ENCODE results near the gene RGMB. TPM values are rescaled to one million over a fixed set of nuclear protein-coding genes. Genes with fewer than 3 reads are reported as not detected.

The RGMB gene, protein sequence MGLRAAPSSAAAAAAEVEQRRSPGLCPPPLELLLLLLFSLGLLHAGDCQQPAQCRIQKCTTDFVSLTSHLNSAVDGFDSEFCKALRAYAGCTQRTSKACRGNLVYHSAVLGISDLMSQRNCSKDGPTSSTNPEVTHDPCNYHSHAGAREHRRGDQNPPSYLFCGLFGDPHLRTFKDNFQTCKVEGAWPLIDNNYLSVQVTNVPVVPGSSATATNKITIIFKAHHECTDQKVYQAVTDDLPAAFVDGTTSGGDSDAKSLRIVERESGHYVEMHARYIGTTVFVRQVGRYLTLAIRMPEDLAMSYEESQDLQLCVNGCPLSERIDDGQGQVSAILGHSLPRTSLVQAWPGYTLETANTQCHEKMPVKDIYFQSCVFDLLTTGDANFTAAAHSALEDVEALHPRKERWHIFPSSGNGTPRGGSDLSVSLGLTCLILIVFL
- 10 to 100 TPM; 17.3 to 40.3 (median 26.4) TPM for total RNA-seq
- 10 to 100 TPM; 14.5 to 28.3 TPM for polyA plus RNA-seq
- long read RNA-seq, donor 1, partial matches to known transcripts: 0 of 18 reads
- long read RNA-seq, donor 1, other reads (novel, unspliced or antisense): 18 of 18 reads
- long read RNA-seq, donor 2, partial matches to known transcripts: 0 of 3 reads
- long read RNA-seq, donor 2, other reads (novel, unspliced or antisense): 0 of 3 reads
- long read RNA-seq, donor 3, full-length matches to known transcripts: 15 of 23 reads
- long read RNA-seq, donor 3, partial matches to known transcripts: 1 of 23 reads
- long read RNA-seq, donor 3, other reads (novel, unspliced or antisense): 7 of 23 reads

DNA sequence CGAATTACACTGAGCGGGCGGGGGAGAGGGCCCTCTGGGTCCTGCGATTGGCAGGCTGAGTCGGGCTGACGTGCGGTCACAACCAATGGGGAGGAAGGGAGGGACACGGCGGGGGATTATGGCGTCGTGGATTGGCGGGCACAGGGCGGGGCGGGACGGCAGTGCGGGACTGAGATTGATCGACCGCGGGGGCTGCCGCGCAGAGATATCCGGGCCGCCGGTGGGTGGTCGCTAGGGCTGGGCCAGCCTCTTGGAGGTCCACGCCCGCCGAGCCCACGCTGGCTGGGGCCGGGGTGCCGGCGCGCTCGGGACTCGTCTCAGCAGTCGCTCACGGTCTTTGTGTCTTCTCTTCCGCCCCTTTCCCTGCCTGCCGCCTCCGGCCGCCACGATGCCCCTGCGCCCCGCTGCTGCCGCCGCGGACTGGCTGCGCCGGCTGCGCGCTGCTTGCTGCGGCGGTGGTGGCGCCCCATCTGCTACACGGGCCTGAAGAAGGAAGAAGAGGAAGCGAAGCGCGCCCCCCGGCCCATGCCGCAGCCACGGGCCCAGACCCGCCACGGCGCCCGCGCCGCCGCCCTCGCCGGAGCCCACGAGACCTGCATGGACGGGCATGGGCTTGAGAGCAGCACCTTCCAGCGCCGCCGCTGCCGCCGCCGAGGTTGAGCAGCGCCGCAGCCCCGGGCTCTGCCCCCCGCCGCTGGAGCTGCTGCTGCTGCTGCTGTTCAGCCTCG, at the start of gene RGMB:
RGMB (plus strand) TSS at position 200 of the 728 bp plus-strand sequence; CDS start at position 608, 408 bp downstream.
- WGBS, 3 donors: 0 to 1% (median 1%) methylated on average over 64 to 84 of the region's 84 CpGs
- Histone ChIP-seq H3K4me1 (ENCODE audit: insufficient read depth) (peaks cover 6% of the 10 kb centered on the region), H3K27ac (peak within 1 kb of the TSS; percentile 88 to 94), H3K36me3 (no peaks in the 10 kb centered on the region), H3K9me3 (no peaks in the 10 kb centered on the region), H3K27me3 (no peaks in the 10 kb centered on the region), H3K4me3 (peak within 1 kb of the TSS; percentile 90)
- intact Hi-C loops (cut with DNase I): loop anchor here in 2 of 4 donors (2.0 to 5.0 kb wide), 2 partner anchors 154 to 155 kb away; partner anchors contain the start of gene CHD1 (in 2 of the 2)
- peak; percentile 97 to 99 (median 98) for DNase-seq
- TF ChIP-seq, protein P1, sequence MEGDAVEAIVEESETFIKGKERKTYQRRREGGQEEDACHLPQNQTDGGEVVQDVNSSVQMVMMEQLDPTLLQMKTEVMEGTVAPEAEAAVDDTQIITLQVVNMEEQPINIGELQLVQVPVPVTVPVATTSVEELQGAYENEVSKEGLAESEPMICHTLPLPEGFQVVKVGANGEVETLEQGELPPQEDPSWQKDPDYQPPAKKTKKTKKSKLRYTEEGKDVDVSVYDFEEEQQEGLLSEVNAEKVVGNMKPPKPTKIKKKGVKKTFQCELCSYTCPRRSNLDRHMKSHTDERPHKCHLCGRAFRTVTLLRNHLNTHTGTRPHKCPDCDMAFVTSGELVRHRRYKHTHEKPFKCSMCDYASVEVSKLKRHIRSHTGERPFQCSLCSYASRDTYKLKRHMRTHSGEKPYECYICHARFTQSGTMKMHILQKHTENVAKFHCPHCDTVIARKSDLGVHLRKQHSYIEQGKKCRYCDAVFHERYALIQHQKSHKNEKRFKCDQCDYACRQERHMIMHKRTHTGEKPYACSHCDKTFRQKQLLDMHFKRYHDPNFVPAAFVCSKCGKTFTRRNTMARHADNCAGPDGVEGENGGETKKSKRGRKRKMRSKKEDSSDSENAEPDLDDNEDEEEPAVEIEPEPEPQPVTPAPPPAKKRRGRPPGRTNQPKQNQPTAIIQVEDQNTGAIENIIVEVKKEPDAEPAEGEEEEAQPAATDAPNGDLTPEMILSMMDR (IDR thresholded peaks at IDR 0.05): no peak
- peak; percentile 74 for TF ChIP-seq POLR2A (IDR thresholded peaks at IDR 0.05)

DNA sequence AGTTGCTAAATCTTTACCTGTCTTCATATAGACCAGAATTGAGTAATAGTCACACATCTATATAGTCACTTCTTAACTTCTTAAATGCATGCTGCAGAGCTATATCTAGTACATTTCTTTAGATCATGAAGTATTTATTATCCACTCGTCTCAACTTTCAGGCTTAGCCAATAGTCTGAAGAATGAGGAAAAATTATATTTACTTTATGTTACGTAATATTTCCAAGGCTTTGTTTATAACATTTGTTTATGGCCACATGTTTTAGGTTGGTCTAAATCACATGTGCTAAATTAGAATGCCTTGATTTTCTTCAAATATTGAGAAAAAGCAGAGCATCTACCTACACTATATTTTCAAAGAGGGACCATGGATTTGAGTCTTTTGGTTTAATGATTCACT, 47.2 kb upstream of the RGMB start:
- intact Hi-C loops (cut with DNase I): no loop called here
- WGBS, 3 donors: 77 to 83% (median 77%) methylated on average over 2 of the region's 2 CpGs

DNA sequence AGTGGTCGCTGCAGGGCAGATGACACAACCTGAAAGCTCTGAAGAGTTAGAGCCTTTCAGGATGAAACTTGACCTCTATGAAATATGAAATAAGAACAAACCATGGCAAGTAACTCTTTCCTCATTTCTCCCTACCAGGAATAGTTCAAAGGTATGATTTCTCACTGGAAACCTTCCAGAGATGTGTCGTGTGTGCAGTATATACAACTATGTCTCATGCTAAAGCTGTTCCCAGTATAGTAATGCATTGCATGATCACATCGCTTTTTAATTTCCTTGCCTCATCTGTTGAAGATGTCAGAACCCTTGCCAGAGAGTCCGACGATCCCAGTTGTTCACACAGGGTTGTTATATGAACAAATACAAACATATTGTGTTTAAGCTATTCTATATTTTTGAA, 45.8 kb upstream of the RGMB start:
- Histone ChIP-seq H3K4me1 (ENCODE audit: insufficient read depth) (no peaks in the 10 kb centered on the region), H3K27me3 (no peaks in the 10 kb centered on the region), H3K4me3 (no peak overlapping the region), H3K27ac (no peak overlapping the region), H3K36me3 (no peaks in the 10 kb centered on the region), H3K9me3 (no peaks in the 10 kb centered on the region)
- no peak for TF ChIP-seq POLR2A (IDR thresholded peaks at IDR 0.05)
- no peak for DNase-seq
- intact Hi-C loops (cut with DNase I): no loop called here
- 88 to 92% (median 89%) methylated on average over 5 of the region's 5 CpGs for WGBS, 3 donors

More for the DNA sequence above, 47.2 kb upstream of the RGMB start:
- no peak overlapping the region for H3K4me3 ChIP-seq
- TF ChIP-seq, protein P1 (IDR thresholded peaks at IDR 0.05): no peak
- TF ChIP-seq POLR2A (IDR thresholded peaks at IDR 0.05) (no peak), EP300 (IDR thresholded peaks at IDR 0.05) (no peak)
- no peaks in the 10 kb centered on the region for H3K36me3 ChIP-seq
- H3K27me3 ChIP-seq: no peaks in the 10 kb centered on the region
- no peak overlapping the region for H3K27ac ChIP-seq
- no peaks in the 10 kb centered on the region for H3K9me3 ChIP-seq
- DNase-seq: no peak
- H3K4me1 ChIP-seq (ENCODE audit: insufficient read depth): no peaks in the 10 kb centered on the region

DNA sequence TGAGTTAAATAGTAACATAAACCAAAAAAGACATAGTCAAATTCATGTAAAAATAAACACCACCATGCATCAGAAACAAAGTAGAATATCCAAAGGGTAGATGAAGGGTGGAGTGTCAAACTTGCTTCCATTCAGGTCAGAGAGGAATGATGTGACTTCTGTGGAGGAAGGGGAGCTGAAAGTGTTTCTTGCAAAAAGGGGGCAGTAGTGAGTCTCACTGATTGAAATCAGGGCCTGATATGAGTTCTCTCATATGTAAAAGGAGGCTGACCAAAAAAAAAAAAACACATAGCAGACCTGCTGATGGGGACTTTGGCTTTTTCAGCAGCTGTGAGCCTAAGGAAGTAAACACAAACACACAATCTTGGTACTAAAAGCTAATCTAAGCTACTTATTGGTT, 38.8 kb upstream of the RGMB start:
- H3K4me3 ChIP-seq: no peak overlapping the region
- H3K4me1 ChIP-seq (ENCODE audit: insufficient read depth): no peaks in the 10 kb centered on the region
- H3K36me3 ChIP-seq: no peaks in the 10 kb centered on the region
- intact Hi-C loops (cut with DNase I): no loop called here
- H3K27me3 ChIP-seq: no peaks in the 10 kb centered on the region
- no peak for DNase-seq
- TF ChIP-seq, protein P1 (IDR thresholded peaks at IDR 0.05): no peak
- TF ChIP-seq EP300 (IDR thresholded peaks at IDR 0.05) (no peak), POLR2A (IDR thresholded peaks at IDR 0.05) (no peak)
- H3K27ac ChIP-seq: no peak overlapping the region
- H3K9me3 ChIP-seq: no peaks in the 10 kb centered on the region

Data from ovary (tissue), 10 donors.